ENCODE measurements around the gene CAVIN1.
"Not testable (repeated sequence)": the region's sequence is repeated elsewhere in the genome, so short reads cannot be mapped to it uniquely, and the experiment has no call there.

CAVIN1 gene

DNA sequence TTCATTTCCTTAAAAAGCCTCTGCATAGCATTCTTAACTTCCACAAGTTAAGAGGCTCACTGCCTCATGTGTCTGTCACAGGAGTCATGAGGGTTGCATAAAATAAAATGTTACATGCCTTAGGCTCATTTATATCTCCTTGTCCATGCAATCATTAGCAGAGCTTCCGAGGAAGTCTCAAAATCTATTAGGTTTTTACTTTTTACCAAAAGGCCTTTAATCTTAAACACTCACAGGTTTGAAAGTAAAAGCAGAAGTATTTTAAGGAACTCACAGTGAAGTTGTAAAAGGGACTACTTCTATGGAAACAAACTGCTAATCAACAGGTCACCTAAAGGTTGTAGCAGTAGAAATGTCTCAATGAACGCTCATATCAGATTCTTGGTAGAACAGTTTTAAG lies 30.4 kb upstream of the CAVIN1 start:
- Histone ChIP-seq H3K9me2 (replicated peaks; ENCODE audit: insufficient read depth, low read length) (no peaks in the 10 kb centered on the region), H3F3A (ENCODE audit: insufficient read depth) (peaks cover 10% of the 10 kb centered on the region), H3K9ac (ENCODE audit: low read length) (no peak overlapping the region), H3K36me3 (ENCODE audit: low read length) (no peaks in the 10 kb centered on the region), H3K4me3 (ENCODE audit: insufficient read depth, low read length, poor library complexity, severe bottlenecking) (no peak overlapping the region), H2AFZ (ENCODE audit: low read depth, low read length, severe bottlenecking) (no peak overlapping the region), H4K20me1 (ENCODE audit: low read depth, low read length) (no peaks in the 10 kb centered on the region), H3K9me3 (ENCODE audit: insufficient read depth, low read length) (no peaks in the 10 kb centered on the region), H3K27ac (ENCODE audit: low read depth, low read length) (no peak overlapping the region), H3K4me2 (ENCODE audit: low read depth, low read length, poor library complexity, severe bottlenecking) (no peak overlapping the region), H3K27me3 (ENCODE audit: low read length) (no peaks in the 10 kb centered on the region), H3K79me2 (ENCODE audit: insufficient read depth, low read length) (no peaks in the 10 kb centered on the region)
- TF ChIP-seq, protein P1, sequence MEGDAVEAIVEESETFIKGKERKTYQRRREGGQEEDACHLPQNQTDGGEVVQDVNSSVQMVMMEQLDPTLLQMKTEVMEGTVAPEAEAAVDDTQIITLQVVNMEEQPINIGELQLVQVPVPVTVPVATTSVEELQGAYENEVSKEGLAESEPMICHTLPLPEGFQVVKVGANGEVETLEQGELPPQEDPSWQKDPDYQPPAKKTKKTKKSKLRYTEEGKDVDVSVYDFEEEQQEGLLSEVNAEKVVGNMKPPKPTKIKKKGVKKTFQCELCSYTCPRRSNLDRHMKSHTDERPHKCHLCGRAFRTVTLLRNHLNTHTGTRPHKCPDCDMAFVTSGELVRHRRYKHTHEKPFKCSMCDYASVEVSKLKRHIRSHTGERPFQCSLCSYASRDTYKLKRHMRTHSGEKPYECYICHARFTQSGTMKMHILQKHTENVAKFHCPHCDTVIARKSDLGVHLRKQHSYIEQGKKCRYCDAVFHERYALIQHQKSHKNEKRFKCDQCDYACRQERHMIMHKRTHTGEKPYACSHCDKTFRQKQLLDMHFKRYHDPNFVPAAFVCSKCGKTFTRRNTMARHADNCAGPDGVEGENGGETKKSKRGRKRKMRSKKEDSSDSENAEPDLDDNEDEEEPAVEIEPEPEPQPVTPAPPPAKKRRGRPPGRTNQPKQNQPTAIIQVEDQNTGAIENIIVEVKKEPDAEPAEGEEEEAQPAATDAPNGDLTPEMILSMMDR (IDR thresholded peaks at IDR 0.05; ENCODE audit: insufficient read depth, low read length, poor library complexity, severe bottlenecking) = no peak
- TF ChIP-seq EZH2phosphoT487 (conservative IDR thresholded peaks at IDR 0.05; ENCODE audit: low read length) = no peak

GRCh38 chr17:42451270-42451669 lies 28.2 kb upstream of the CAVIN1 start:
- H3K9me3 ChIP-seq (ENCODE audit: insufficient read depth, low read length); H3K27ac ChIP-seq (ENCODE audit: low read depth, low read length); H3K9me2 ChIP-seq (replicated peaks; ENCODE audit: insufficient read depth, low read length); H3K27me3 ChIP-seq (ENCODE audit: low read length); H2AFZ ChIP-seq (ENCODE audit: low read depth, low read length, severe bottlenecking); H4K20me1 ChIP-seq (ENCODE audit: low read depth, low read length); H3K36me3 ChIP-seq (ENCODE audit: low read length); H3K9ac ChIP-seq (ENCODE audit: low read length); H3K79me2 ChIP-seq (ENCODE audit: insufficient read depth, low read length); H3K4me2 ChIP-seq (ENCODE audit: low read depth, low read length, poor library complexity, severe bottlenecking); H3F3A ChIP-seq (ENCODE audit: insufficient read depth); H3K4me3 ChIP-seq (ENCODE audit: insufficient read depth, low read length, poor library complexity, severe bottlenecking): not testable (repeated sequence)

- H3K4me3 ChIP-seq (ENCODE audit: insufficient read depth, low read length, poor library complexity, severe bottlenecking); H3K27me3 ChIP-seq (ENCODE audit: low read length); H3K9me2 ChIP-seq (replicated peaks; ENCODE audit: insufficient read depth, low read length); H3F3A ChIP-seq (ENCODE audit: insufficient read depth); H3K27ac ChIP-seq (ENCODE audit: low read depth, low read length); H3K79me2 ChIP-seq (ENCODE audit: insufficient read depth, low read length); H3K36me3 ChIP-seq (ENCODE audit: low read length); H2AFZ ChIP-seq (ENCODE audit: low read depth, low read length, severe bottlenecking); H3K9me3 ChIP-seq (ENCODE audit: insufficient read depth, low read length); H4K20me1 ChIP-seq (ENCODE audit: low read depth, low read length); H3K4me2 ChIP-seq (ENCODE audit: low read depth, low read length, poor library complexity, severe bottlenecking); H3K9ac ChIP-seq (ENCODE audit: low read length): not testable (repeated sequence)
Measured at GRCh38 chr17:42449838-42450237, 26.8 kb upstream of the CAVIN1 start.

DNA sequence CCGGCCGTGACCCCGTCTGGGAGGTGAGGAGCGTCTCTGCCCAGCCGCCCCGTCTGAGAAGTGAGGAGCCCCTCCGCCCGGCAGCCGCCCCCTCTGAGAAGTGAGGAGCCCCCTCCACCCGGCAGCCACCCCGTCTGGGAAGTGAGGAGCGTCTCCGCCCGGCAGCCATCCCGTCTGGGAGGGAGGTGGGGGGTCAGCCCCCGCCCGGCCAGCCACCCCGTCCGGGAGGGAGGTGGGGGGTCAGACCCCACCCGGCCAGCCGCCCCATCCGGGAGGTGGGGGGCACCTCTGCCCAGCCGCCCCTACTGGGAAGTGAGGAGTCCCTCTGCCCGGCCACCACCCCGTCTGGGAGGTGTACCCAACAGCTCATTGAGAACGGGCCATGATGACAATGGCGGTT lies 26.1 kb upstream of the CAVIN1 start:
- not testable (repeated sequence) for H3F3A ChIP-seq (ENCODE audit: insufficient read depth); H3K79me2 ChIP-seq (ENCODE audit: insufficient read depth, low read length); H4K20me1 ChIP-seq (ENCODE audit: low read depth, low read length); H3K9me3 ChIP-seq (ENCODE audit: insufficient read depth, low read length); H3K4me2 ChIP-seq (ENCODE audit: low read depth, low read length, poor library complexity, severe bottlenecking); H2AFZ ChIP-seq (ENCODE audit: low read depth, low read length, severe bottlenecking); H3K4me3 ChIP-seq (ENCODE audit: insufficient read depth, low read length, poor library complexity, severe bottlenecking); H3K9ac ChIP-seq (ENCODE audit: low read length); H3K27me3 ChIP-seq (ENCODE audit: low read length); H3K36me3 ChIP-seq (ENCODE audit: low read length); H3K27ac ChIP-seq (ENCODE audit: low read depth, low read length); H3K9me2 ChIP-seq (replicated peaks; ENCODE audit: insufficient read depth, low read length)

DNA sequence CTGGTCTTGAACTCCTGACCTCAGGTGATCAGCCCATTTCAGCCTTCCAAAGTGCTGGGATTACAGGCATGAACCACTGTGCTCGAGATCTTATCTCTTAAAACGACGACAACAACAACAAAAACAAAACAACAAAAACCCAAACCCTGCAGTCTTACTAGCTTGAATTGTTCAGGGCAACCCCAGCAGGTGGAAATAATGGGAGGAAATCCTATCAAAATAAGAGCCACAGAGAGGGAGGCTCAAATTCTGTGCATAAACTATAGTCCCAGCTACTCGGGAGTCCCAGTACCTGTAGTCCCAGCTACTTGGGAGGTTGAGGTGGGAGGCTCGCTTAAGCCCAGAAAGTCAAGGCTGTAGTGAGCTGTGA lies 19.1 kb upstream of the CAVIN1 start:
- Histone ChIP-seq H3F3A (ENCODE audit: insufficient read depth) (0 out of 2 replicates have a peak, but pooled peaks cover 3% of the 10 kb centered on the region), H3K9ac (ENCODE audit: low read length) (no peak overlapping the region), H3K4me2 (ENCODE audit: low read depth, low read length, poor library complexity, severe bottlenecking) (no peak overlapping the region), H3K9me3 (ENCODE audit: insufficient read depth, low read length) (no peaks in the 10 kb centered on the region), H3K4me3 (ENCODE audit: insufficient read depth, low read length, poor library complexity, severe bottlenecking) (no peak overlapping the region), H3K27ac (ENCODE audit: low read depth, low read length) (no peak overlapping the region), H2AFZ (ENCODE audit: low read depth, low read length, severe bottlenecking) (no peak overlapping the region), H3K9me2 (replicated peaks; ENCODE audit: insufficient read depth, low read length) (no peaks in the 10 kb centered on the region), H3K27me3 (ENCODE audit: low read length) (no peaks in the 10 kb centered on the region), H4K20me1 (ENCODE audit: low read depth, low read length) (no peaks in the 10 kb centered on the region), H3K36me3 (ENCODE audit: low read length) (no peaks in the 10 kb centered on the region), H3K79me2 (ENCODE audit: insufficient read depth, low read length) (no peaks in the 10 kb centered on the region)
- TF ChIP-seq, protein P1 (IDR thresholded peaks at IDR 0.05; ENCODE audit: insufficient read depth, low read length, poor library complexity, severe bottlenecking) = no peak
- no peak for TF ChIP-seq EZH2phosphoT487 (conservative IDR thresholded peaks at IDR 0.05; ENCODE audit: low read length)

All from SU-DHL-6 (cell line).